RWPE1 (cell line): ENCODE measurements around the gene L2HGDH.

Experiments used
- CTCF ChIA-PET: fragments of 350-600 bp; sonication (Branson Sonifier 250); formaldehyde crosslinking; extraction: SDS; loops from one replicate; lab custom pipeline; 2021; lab: Yijun Ruan, JAX
- POLR2A ChIA-PET: fragments of 400-600 bp; formaldehyde crosslinking; extraction: SDS; loops from one replicate; lab custom pipeline; 2020; ENCODE audit warnings: antibody characterized with exemption; ENCODE audit not compliant: low non-redundant PET; lab: Yijun Ruan, JAX
- DNase-seq: peaks from one replicate; pipeline ENCODE4 v3.0.0; 2012; ENCODE audit warnings: low spot score
- H3K27ac ChIP-seq: fragments of 450-650 bp; 2 replicates; pipeline ENCODE4 v1.5.1; 2017
- TF ChIP-seq, protein P1 (sequence below): fragments of 450-650 bp; conservative IDR thresholded peaks from 2 replicates; pipeline ENCODE4 v1.5.1; 2017; ENCODE audit warnings: low read depth, mild to moderate bottlenecking

The L2HGDH gene

DNA sequence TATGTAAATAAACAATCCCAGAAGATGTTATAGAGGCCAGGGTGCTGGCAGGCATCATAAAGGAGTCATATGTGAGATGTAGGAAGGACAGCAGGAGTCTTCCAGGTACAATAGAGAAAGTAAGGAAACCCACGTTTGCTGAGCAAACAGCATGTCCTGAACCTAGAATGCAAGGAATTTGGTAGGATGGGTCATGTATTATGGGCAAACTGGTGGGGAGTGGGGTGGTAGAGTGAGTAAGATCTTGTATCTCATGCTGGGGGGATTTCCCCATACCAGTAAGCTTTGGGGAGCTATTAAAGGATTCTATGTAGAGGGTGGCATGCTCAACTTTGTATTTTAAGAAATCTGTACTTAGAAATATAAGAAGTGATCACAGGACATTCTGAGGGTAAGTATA lies 43.7 kb upstream of the L2HGDH start:
- TF ChIP-seq, protein P1, sequence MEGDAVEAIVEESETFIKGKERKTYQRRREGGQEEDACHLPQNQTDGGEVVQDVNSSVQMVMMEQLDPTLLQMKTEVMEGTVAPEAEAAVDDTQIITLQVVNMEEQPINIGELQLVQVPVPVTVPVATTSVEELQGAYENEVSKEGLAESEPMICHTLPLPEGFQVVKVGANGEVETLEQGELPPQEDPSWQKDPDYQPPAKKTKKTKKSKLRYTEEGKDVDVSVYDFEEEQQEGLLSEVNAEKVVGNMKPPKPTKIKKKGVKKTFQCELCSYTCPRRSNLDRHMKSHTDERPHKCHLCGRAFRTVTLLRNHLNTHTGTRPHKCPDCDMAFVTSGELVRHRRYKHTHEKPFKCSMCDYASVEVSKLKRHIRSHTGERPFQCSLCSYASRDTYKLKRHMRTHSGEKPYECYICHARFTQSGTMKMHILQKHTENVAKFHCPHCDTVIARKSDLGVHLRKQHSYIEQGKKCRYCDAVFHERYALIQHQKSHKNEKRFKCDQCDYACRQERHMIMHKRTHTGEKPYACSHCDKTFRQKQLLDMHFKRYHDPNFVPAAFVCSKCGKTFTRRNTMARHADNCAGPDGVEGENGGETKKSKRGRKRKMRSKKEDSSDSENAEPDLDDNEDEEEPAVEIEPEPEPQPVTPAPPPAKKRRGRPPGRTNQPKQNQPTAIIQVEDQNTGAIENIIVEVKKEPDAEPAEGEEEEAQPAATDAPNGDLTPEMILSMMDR = no peak
- CTCF ChIA-PET = interaction anchor here (0.6 kb wide), 1 partner anchor 502 kb away, joined by 4 read pairs; no protein-coding TSS in a partner anchor
- POLR2A ChIA-PET = no interaction called here
- H3K27ac ChIP-seq = no peak overlapping the region
- DNase-seq = no peak

DNA sequence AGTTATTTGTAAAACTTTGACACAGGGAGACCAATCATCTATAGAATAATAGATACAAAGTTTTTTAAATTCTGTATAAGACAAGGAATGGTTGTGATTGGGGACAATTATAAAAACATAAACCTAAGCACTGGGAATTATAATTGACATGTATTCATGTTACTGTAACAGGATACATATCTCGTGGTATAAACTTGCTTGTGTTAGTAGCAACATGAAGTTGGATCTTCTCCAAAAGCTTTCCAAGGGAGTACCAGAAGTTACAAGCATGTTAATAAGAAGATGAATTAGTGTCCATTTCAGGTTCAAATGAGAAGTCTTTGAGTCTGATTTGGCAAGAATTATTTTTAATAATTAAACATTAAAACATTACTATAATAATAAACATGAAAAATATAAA lies 42.5 kb upstream of the L2HGDH start:
- ChIA-PET CTCF (no interaction called here), POLR2A (no interaction called here)
- TF ChIP-seq, protein P1 = no peak
- no peak for DNase-seq
- no peak overlapping the region for H3K27ac ChIP-seq

DNA sequence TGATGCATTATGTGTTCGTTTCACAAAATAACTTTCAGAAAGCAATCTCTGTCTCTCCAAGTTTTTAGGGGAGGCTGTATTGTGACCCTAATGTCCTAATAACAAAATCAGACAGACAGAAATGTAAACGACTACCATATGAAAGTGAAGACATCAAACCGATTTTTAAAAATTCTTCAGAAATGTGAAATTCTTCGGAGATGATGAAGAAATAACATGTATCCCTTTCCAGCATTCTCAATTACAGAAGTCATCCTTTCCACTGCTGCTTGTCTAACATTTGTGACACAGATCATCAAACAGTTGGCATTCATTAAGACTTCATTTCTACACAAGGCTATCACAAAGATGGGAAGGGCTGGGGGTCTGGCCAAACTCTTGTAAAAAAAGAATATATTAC lies 41.1 kb upstream of the L2HGDH start:
- DNase-seq = no peak
- H3K27ac ChIP-seq = no peak overlapping the region
- ChIA-PET CTCF (no interaction called here), POLR2A (no interaction called here)
- TF ChIP-seq, protein P1 = no peak

GRCh38 chr14:50352584-50352983 lies 40.6 kb upstream of the L2HGDH start:
- CTCF ChIA-PET = no interaction called here
- TF ChIP-seq, protein P1 = no peak
- H3K27ac ChIP-seq = no peak overlapping the region
- no peak for DNase-seq
- POLR2A ChIA-PET = no interaction called here

DNA sequence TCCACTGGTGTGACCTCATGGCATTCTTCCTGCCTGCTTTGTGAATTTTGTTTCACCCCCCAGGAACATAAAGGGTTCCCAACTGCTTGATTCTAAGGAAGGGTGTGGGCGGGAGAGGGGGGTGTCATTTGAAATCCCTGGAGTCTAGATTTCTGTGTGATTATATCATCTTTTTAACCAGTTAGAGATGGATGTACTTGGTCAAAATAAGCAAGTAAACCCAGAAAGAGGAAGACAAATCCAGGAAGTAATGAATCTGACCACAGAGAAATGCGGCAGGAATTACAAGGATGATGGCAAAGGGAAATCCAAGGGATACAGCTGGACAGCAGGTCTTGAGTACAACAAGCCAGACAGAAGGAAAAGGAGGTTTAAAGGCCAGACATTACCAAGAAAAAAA lies 38.9 kb upstream of the L2HGDH start:
- CTCF ChIA-PET = no interaction called here
- no peak overlapping the region for H3K27ac ChIP-seq
- TF ChIP-seq, protein P1 = no peak
- POLR2A ChIA-PET = no interaction called here
- DNase-seq = no peak

DNA sequence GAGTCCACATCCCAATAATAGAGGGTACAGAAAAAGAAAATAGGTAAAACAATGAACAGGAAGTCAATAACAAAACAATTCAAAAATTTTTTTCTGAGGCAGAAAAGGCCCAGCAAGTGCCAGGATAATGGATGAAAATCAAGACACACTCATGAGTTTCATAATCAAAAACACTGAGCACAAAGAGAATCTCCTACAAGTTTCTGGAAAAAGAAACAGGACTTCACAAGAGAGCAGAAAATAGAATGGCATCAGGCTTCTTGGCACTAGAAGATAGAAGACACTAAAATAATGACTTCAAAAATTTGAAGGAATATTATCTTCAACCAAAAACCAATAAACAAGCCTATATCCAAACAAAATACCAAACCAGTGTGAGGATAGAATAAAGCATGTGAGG lies 36.9 kb upstream of the L2HGDH start:
- DNase-seq = no peak
- ChIA-PET CTCF (no interaction called here), POLR2A (no interaction called here)
- H3K27ac ChIP-seq = no peak overlapping the region
- TF ChIP-seq, protein P1 = no peak
